GM12878 (cell line): ENCODE data around the gene LSM5. TPM values are rescaled to one million over a fixed set of nuclear protein-coding genes. Genes with fewer than 3 reads are reported as not detected.
"Not testable (repeated sequence)": the region's sequence is repeated elsewhere in the genome, so short reads cannot be mapped to it uniquely, and the experiment has no call there.

Experiments used
- ATAC-seq: fragments of 200-7000 bp; cut with Tn5 transposase; 3 replicates; pipeline ENCODE4 v1.9.1; 2020; ENCODE audit warnings: mild to moderate bottlenecking, moderate library complexity
- BruUV-seq: library from RNA; stranded (reverse); fragments of 400-500 nt; replicated peaks from 2 replicates; lab custom pipeline; 2021; lab: Mats Ljungman, UMichigan
- CTCF ChIA-PET: fragments of 300-600 bp; sonication (Branson Sonifier 250); formaldehyde crosslinking; extraction: SDS; loops from one replicate; lab custom pipeline; 2021; ENCODE audit warnings: inconsistent platforms; lab: Yijun Ruan, JAX
- POLR2A ChIA-PET: fragments of 350-600 bp; formaldehyde crosslinking; extraction: SDS; loops from one replicate; lab custom pipeline; 2021; ENCODE audit warnings: inconsistent platforms; lab: Charles Lee
- RAD21 ChIA-PET: fragments of 300-600 bp; sonication (Branson Sonifier 250); formaldehyde crosslinking; loops from one replicate; lab custom pipeline; 2023; ENCODE audit warnings: antibody characterized with exemption; ENCODE audit not compliant: unreplicated experiment; lab: Charles Lee
- SMC1A ChIA-PET: fragments of 300-600 bp; sonication (Branson Sonifier 250); formaldehyde crosslinking; loops from one replicate; lab custom pipeline; 2023; ENCODE audit not compliant: unreplicated experiment, uncharacterized antibody; lab: Charles Lee
- DNase-seq: peaks from one replicate; pipeline ENCODE4 v3.0.0-alpha.2; 2011; ENCODE audit warnings: low read depth, low spot score
- FAIRE-seq: peaks from 3 replicates; lab custom pipeline; 2011; peaks lifted over from hg19 to GRCh38; lab: Jason Lieb, UNC
- H2AFZ ChIP-seq: 2 replicates; pipeline ENCODE4 v1.6.0; 2011; ENCODE audit warnings: low read depth, low read length, control low read depth; ENCODE audit not compliant: control insufficient read depth
- H3K27ac ChIP-seq: 2 replicates; pipeline ENCODE4 v1.5.1; 2011; ENCODE audit warnings: control low read depth; ENCODE audit not compliant: control insufficient read depth, insufficient read depth
- H3K27me3 ChIP-seq, 2 experiments: replicated peaks in 1 of 2; 2 replicates each; pipeline versions ENCODE4 v1.6.0 to v1.6.1; 2011; ENCODE audit warnings: low read length in 1 of 2; ENCODE audit not compliant: control insufficient read depth in 2 of 2, insufficient read depth in 2 of 2
- H3K36me3 ChIP-seq, 2 experiments: 2 replicates each; pipeline ENCODE4 v1.5.1; 2011; ENCODE audit warnings: low read length in 1 of 2; ENCODE audit not compliant: control insufficient read depth in 2 of 2, insufficient read depth in 2 of 2
- H3K4me1 ChIP-seq: 2 replicates; pipeline ENCODE4 v1.6.1; 2011; ENCODE audit warnings: mild to moderate bottlenecking, low read length, moderate library complexity, mixed read lengths; ENCODE audit not compliant: control insufficient read depth, insufficient read depth
- H3K4me2 ChIP-seq: 2 replicates; pipeline ENCODE4 v1.6.0; 2011; ENCODE audit warnings: control low read depth; ENCODE audit not compliant: control insufficient read depth, insufficient read depth
- H3K4me3 ChIP-seq: fragments of 200-600 bp; sonication (generic); 2 replicates; pipeline ENCODE4 v1.5.1; 2016
- H3K79me2 ChIP-seq: 2 replicates; pipeline ENCODE4 v1.6.0; 2011; ENCODE audit warnings: low read length; ENCODE audit not compliant: control insufficient read depth, insufficient read depth
- H3K9ac ChIP-seq: 2 replicates; pipeline ENCODE4 v1.8.0; 2011; ENCODE audit warnings: low read length, control low read depth, mixed read lengths; ENCODE audit not compliant: control insufficient read depth, insufficient read depth
- H3K9me3 ChIP-seq: replicated peaks from 3 replicates; pipeline ENCODE4 v1.5.1; 2011; ENCODE audit warnings: mild to moderate bottlenecking, low read length; ENCODE audit not compliant: control insufficient read depth, insufficient read depth
- H4K20me1 ChIP-seq: 2 replicates; pipeline ENCODE4 v1.6.0; 2011; ENCODE audit not compliant: control insufficient read depth, insufficient read depth
- CHD2 ChIP-seq: IDR thresholded peaks from 2 replicates; pipeline ENCODE4 v1.6.1; 2011; ENCODE audit warnings: low read depth, low read length, improper control_type of control experiment, borderline replicate concordance
- CREB1 ChIP-seq: IDR thresholded peaks from 2 replicates; pipeline ENCODE4 v1.6.1; 2012; ENCODE audit warnings: low read depth, mild to moderate bottlenecking, inconsistent platforms
- ETV6 ChIP-seq, 2 experiments: fragments of 450-650 bp in 1 of 2; IDR thresholded peaks in 1 of 2; conservative IDR thresholded peaks in 1 of 2; 2 replicates each; pipeline ENCODE4 v1.6.1; 2014; ENCODE audit warnings: antibody characterized with exemption in 1 of 2, borderline replicate concordance in 1 of 2, low read depth in 1 of 2, mild to moderate bottlenecking in 1 of 2, moderate library complexity in 1 of 2
- FOXM1 ChIP-seq: IDR thresholded peaks from 2 replicates; pipeline ENCODE4 v1.6.1; 2012; ENCODE audit warnings: low read depth, mild to moderate bottlenecking, inconsistent platforms, low read length, moderate library complexity
- GATAD2B ChIP-seq: fragments of 450-650 bp; conservative IDR thresholded peaks from 2 replicates; pipeline ENCODE4 v1.6.1; 2017; ENCODE audit warnings: low read depth, mild to moderate bottlenecking, moderate library complexity
- NBN ChIP-seq: fragments of 450-650 bp; IDR thresholded peaks from 2 replicates; pipeline ENCODE4 v1.6.1; 2016
- POLR2A ChIP-seq: IDR thresholded peaks from 2 replicates; pipeline ENCODE4 v1.6.1; 2011; ENCODE audit warnings: low read depth, mild to moderate bottlenecking, low read length
- RB1 ChIP-seq: fragments of 450-650 bp; formaldehyde crosslinking; IDR thresholded peaks from 2 replicates; pipeline ENCODE4 v1.6.1; 2017; ENCODE audit warnings: mild to moderate bottlenecking, borderline replicate concordance
- SUPT20H ChIP-seq: IDR thresholded peaks from 2 replicates; pipeline ENCODE4 v1.6.1; 2011; ENCODE audit warnings: low read depth, mild to moderate bottlenecking, low read length, moderate library complexity, borderline replicate concordance; ENCODE audit not compliant: control insufficient read depth
- WRNIP1 ChIP-seq: IDR thresholded peaks from 2 replicates; pipeline ENCODE4 v1.6.1; 2011; ENCODE audit warnings: low read depth, low read length, improper control_type of control experiment, borderline replicate concordance
- YY1 ChIP-seq: IDR thresholded peaks from 2 replicates; pipeline ENCODE4 v1.6.1; 2011; ENCODE audit warnings: low read depth, mild to moderate bottlenecking, low read length
- WGBS: methylation state at CpG from one replicate; pipeline ENCODE4 v1.1.6; 2016; ENCODE audit warnings: low lambda C conversion rate; ENCODE audit not compliant: insufficient replicate concordance, insufficient coverage; ENCODE audit errors: missing lambda C conversion rate; 5-methylcytosine and 5-hydroxymethylcytosine counted together
- in situ Hi-C: fragments of 300-500 bp; cut with MboI; formaldehyde crosslinking; loops from 9 replicates; pipeline ENCODE4 v1.14.3; 2018; ENCODE audit warnings: mixed read lengths
- intact Hi-C: fragments of 100-400 bp; cut with micrococcal nuclease; formaldehyde crosslinking; loops from one replicate; pipeline ENCODE4 v1.14.2; 2022; ENCODE audit not compliant: unreplicated experiment
- polyA plus RNA-seq, 11 experiments: library from polyadenylated mRNA; depleted of rRNA in 4 of 11; unstranded in 6 of 11; stranded (reverse) in 5 of 11; fragments of >200 nt; fragmentation: Nextera tagmentation in 4 of 11; fragmentation: Illumina TruSeq in 1 of 11; extraction: Ambion mirVana in 4 of 11; extraction: Trizol in 1 of 11; gene quantifications; 1 replicate in 1 of 11; 2 replicates in 10 of 11; pipeline versions ENCODE4 v1.2.1 to v1.2.3, GENCODE V29; 2011 to 2016; ENCODE audit warnings: inconsistent platforms in 2 of 11, missing spikeins in 2 of 11, low read depth in 1 of 11
- total RNA-seq, 4 experiments: library from RNA; depleted of rRNA in 3 of 4; stranded (reverse); fragments of >200 nt in 3 of 4; fragmentation: Illumina TruSeq in 1 of 4; extraction: Trizol in 1 of 4; gene quantifications; 2 replicates each; pipeline versions ENCODE4 v1.2.1 to v1.2.3, GENCODE V29; 2013 to 2021
- TF ChIP-seq, protein P1 (sequence below): IDR thresholded peaks from 2 replicates; pipeline ENCODE4 v1.6.1; 2011; ENCODE audit warnings: low read depth, low read length, improper control_type of control experiment, borderline replicate concordance

Gene LSM5
- total and polyA plus RNA-seq, 10 of the 15 experiments (the other 5 are each of a cell fraction or from before 2014, with no cell fraction given) = 29.4 to 538 (median 145) TPM

DNA sequence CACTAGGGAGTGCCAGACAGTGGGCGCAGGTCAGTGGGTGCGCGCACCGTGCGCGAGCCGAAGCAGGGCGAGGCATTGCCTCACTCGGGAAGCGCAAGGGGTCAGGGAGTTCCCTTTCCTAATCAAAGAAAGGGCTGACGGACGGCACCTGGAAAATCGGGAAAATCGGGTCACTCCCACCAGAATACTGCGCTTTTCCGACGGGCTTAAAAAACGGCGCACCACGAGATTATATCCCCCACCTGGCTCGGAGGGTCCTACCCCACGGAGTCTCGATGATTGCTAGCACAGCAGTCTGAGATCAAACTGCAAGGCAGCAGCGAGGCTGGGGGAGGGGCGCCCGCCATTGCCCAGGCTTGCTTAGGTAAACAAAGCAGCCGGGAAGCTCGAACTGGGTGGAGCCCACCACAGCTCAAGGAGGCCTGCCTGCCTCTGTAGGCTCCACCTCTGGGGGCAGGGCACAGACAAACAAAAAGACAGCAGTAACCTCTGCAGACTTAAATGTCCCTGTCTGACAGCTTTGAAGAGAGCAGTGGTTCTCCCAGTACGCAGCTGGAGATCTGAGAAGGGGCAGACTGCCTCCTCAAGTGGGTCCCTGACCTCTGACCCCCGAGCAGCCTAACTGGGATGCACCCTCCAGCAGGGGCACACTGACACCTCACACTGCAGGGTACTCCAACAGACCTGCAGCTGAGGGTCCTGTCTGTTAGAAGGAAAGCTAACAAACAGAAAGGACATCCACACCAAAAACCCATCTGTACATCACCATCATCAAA is 25.4 kb downstream of the LSM5 start:
- H2AFZ ChIP-seq, H3K4me3 ChIP-seq, CTCF ChIA-PET, in situ Hi-C loops, H4K20me1 ChIP-seq, RAD21 ChIA-PET, H3K27ac ChIP-seq, H3K36me3 ChIP-seq, BruUV-seq, DNase-seq, POLR2A ChIA-PET, intact Hi-C loops, H3K79me2 ChIP-seq, H3K4me2 ChIP-seq, H3K27me3 ChIP-seq, H3K9ac ChIP-seq, H3K9me3 ChIP-seq, H3K4me1 ChIP-seq, SMC1A ChIA-PET, ATAC-seq, FAIRE-seq: not testable (repeated sequence)
- 55% methylated on average over 18 of the region's 30 CpGs for WGBS

DNA sequence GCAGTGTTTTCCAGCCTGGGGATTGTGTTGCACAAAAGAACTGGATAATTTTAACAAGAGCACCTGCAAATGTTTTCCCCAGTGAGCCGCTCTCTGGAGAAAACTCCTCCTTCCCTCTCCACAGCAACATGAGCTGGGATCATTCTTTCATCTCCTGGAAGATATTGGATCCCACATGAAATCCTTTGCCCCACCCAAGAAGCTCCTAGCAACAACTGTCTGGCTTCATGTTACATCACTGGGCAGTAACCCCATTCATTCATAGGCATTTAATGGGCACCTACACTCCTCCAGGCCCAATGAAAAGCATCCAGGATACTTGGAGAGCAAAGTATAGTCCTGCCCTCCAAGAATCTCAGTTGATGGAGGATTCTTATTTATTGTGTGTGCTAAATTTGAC is 27.2 kb downstream of the LSM5 start:
- intact Hi-C loops = no loop called here
- Histone ChIP-seq H2AFZ (no peak overlapping the region), H3K27me3 (no peaks in the 10 kb centered on the region), H3K4me1 (no peaks in the 10 kb centered on the region), H3K9ac (no peak overlapping the region)
- 72% methylated on average over 1 of the region's 1 CpG for WGBS
- FAIRE-seq (no peak), DNase-seq (no peak)
- TF ChIP-seq CHD2 = no peak
- TF ChIP-seq WRNIP1 = no peak
- TF ChIP-seq SUPT20H = no peak
- TF ChIP-seq, protein P1, sequence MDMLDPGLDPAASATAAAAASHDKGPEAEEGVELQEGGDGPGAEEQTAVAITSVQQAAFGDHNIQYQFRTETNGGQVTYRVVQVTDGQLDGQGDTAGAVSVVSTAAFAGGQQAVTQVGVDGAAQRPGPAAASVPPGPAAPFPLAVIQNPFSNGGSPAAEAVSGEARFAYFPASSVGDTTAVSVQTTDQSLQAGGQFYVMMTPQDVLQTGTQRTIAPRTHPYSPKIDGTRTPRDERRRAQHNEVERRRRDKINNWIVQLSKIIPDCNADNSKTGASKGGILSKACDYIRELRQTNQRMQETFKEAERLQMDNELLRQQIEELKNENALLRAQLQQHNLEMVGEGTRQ = no peak
- no peak for TF ChIP-seq GATAD2B
- TF ChIP-seq ETV6 (conservative IDR thresholded peaks at IDR 0.05 in 1 of 2, IDR thresholded peaks at IDR 0.05 in 1 of 2; ENCODE audit: borderline replicate concordance in 1 of 2, low read depth in 1 of 2) = no peak
- no peak for TF ChIP-seq CREB1
- no peak for TF ChIP-seq POLR2A
- TF ChIP-seq RB1 = no peak
- no peak for TF ChIP-seq NBN
- TF ChIP-seq FOXM1 = no peak
- no peak for TF ChIP-seq YY1
- TF ChIP-seq, all 136 proteins: peak for 0
- in situ Hi-C loops = no loop called here
- ATAC-seq = no peak
- Histone ChIP-seq H3K79me2 (no peaks in the 10 kb centered on the region), H3K36me3 (no peaks in the 10 kb centered on the region), H4K20me1 (no peaks in the 10 kb centered on the region), H3K4me3 (no peak overlapping the region), H3K27ac (no peak overlapping the region), H3K9me3 (no peaks in the 10 kb centered on the region), H3K4me2 (no peak overlapping the region)
- ChIA-PET SMC1A (no interaction called here), CTCF (interaction anchor here (0.7 kb wide), 1 partner anchor 720 kb away, joined by 3 read pairs; no protein-coding TSS in a partner anchor), POLR2A (no interaction called here), RAD21 (no interaction called here)
- BruUV-seq = no TSS peak
